GM12878 (cell line): ENCODE data around the gene B9D1. TPM values are rescaled to one million over a fixed set of nuclear protein-coding genes. Genes with fewer than 3 reads are reported as not detected.

Source experiments
- ATAC-seq: fragments of 200-7000 bp; cut with Tn5 transposase; 3 replicates; pipeline ENCODE4 v1.9.1; 2020; ENCODE audit warnings: mild to moderate bottlenecking, moderate library complexity
- BruUV-seq: library from RNA; stranded (reverse); fragments of 400-500 nt; replicated peaks from 2 replicates; lab custom pipeline; 2021; lab: Mats Ljungman, UMichigan
- CTCF ChIA-PET: fragments of 300-600 bp; sonication (Branson Sonifier 250); formaldehyde crosslinking; extraction: SDS; loops from one replicate; lab custom pipeline; 2021; ENCODE audit warnings: inconsistent platforms; lab: Yijun Ruan, JAX
- POLR2A ChIA-PET: fragments of 350-600 bp; formaldehyde crosslinking; extraction: SDS; loops from one replicate; lab custom pipeline; 2021; ENCODE audit warnings: inconsistent platforms; lab: Charles Lee
- RAD21 ChIA-PET: fragments of 300-600 bp; sonication (Branson Sonifier 250); formaldehyde crosslinking; loops from one replicate; lab custom pipeline; 2023; ENCODE audit warnings: antibody characterized with exemption; ENCODE audit not compliant: unreplicated experiment; lab: Charles Lee
- SMC1A ChIA-PET: fragments of 300-600 bp; sonication (Branson Sonifier 250); formaldehyde crosslinking; loops from one replicate; lab custom pipeline; 2023; ENCODE audit not compliant: unreplicated experiment, uncharacterized antibody; lab: Charles Lee
- DNase-seq: peaks from one replicate; pipeline ENCODE4 v3.0.0-alpha.2; 2011; ENCODE audit warnings: low read depth, low spot score
- FAIRE-seq: peaks from 3 replicates; lab custom pipeline; 2011; peaks lifted over from hg19 to GRCh38; lab: Jason Lieb, UNC
- H2AFZ ChIP-seq: 2 replicates; pipeline ENCODE4 v1.6.0; 2011; ENCODE audit warnings: low read depth, low read length, control low read depth; ENCODE audit not compliant: control insufficient read depth
- H3K27ac ChIP-seq: 2 replicates; pipeline ENCODE4 v1.5.1; 2011; ENCODE audit warnings: control low read depth; ENCODE audit not compliant: control insufficient read depth, insufficient read depth
- H3K27me3 ChIP-seq, 2 experiments: replicated peaks in 1 of 2; 2 replicates each; pipeline versions ENCODE4 v1.6.0 to v1.6.1; 2011; ENCODE audit warnings: low read length in 1 of 2; ENCODE audit not compliant: control insufficient read depth in 2 of 2, insufficient read depth in 2 of 2
- H3K36me3 ChIP-seq, 2 experiments: 2 replicates each; pipeline ENCODE4 v1.5.1; 2011; ENCODE audit warnings: low read length in 1 of 2; ENCODE audit not compliant: control insufficient read depth in 2 of 2, insufficient read depth in 2 of 2
- H3K4me1 ChIP-seq: 2 replicates; pipeline ENCODE4 v1.6.1; 2011; ENCODE audit warnings: mild to moderate bottlenecking, low read length, moderate library complexity, mixed read lengths; ENCODE audit not compliant: control insufficient read depth, insufficient read depth
- H3K4me2 ChIP-seq: 2 replicates; pipeline ENCODE4 v1.6.0; 2011; ENCODE audit warnings: control low read depth; ENCODE audit not compliant: control insufficient read depth, insufficient read depth
- H3K4me3 ChIP-seq: fragments of 200-600 bp; sonication (generic); 2 replicates; pipeline ENCODE4 v1.5.1; 2016
- H3K79me2 ChIP-seq: 2 replicates; pipeline ENCODE4 v1.6.0; 2011; ENCODE audit warnings: low read length; ENCODE audit not compliant: control insufficient read depth, insufficient read depth
- H3K9ac ChIP-seq: 2 replicates; pipeline ENCODE4 v1.8.0; 2011; ENCODE audit warnings: low read length, control low read depth, mixed read lengths; ENCODE audit not compliant: control insufficient read depth, insufficient read depth
- H3K9me3 ChIP-seq: replicated peaks from 3 replicates; pipeline ENCODE4 v1.5.1; 2011; ENCODE audit warnings: mild to moderate bottlenecking, low read length; ENCODE audit not compliant: control insufficient read depth, insufficient read depth
- H4K20me1 ChIP-seq: 2 replicates; pipeline ENCODE4 v1.6.0; 2011; ENCODE audit not compliant: control insufficient read depth, insufficient read depth
- DPF2 ChIP-seq: fragments of 450-650 bp; IDR thresholded peaks from 2 replicates; pipeline ENCODE4 v1.6.1; 2017; ENCODE audit warnings: mild to moderate bottlenecking
- FOXM1 ChIP-seq: IDR thresholded peaks from 2 replicates; pipeline ENCODE4 v1.6.1; 2012; ENCODE audit warnings: low read depth, mild to moderate bottlenecking, inconsistent platforms, low read length, moderate library complexity
- HDAC6 ChIP-seq: fragments of 200-600 bp; sonication (generic); IDR thresholded peaks from one replicate; pipeline ENCODE4 v1.8.0; 2017; ENCODE audit warnings: antibody characterized with exemption; ENCODE audit not compliant: unreplicated experiment
- KAT2A ChIP-seq: conservative IDR thresholded peaks from 2 replicates; pipeline ENCODE4 v1.6.1; 2011; ENCODE audit warnings: low read depth, low read length; ENCODE audit not compliant: control insufficient read depth
- MEF2A ChIP-seq: IDR thresholded peaks from 2 replicates; pipeline ENCODE4 v1.6.1; 2011; ENCODE audit warnings: low read depth, mild to moderate bottlenecking, low read length, moderate library complexity; ENCODE audit not compliant: insufficient read depth
- MXI1 ChIP-seq: fragments of 150-350 bp; IDR thresholded peaks from 2 replicates; pipeline ENCODE4 v1.6.1; 2011; ENCODE audit warnings: low read depth, mild to moderate bottlenecking, inconsistent platforms, low read length, improper control_type of control experiment
- MYB ChIP-seq: fragments of 150-350 bp; IDR thresholded peaks from 2 replicates; pipeline ENCODE4 v1.6.1; 2014; ENCODE audit warnings: mild to moderate bottlenecking, low read depth, low read length, borderline replicate concordance
- NR2C1 ChIP-seq: fragments of 450-650 bp; IDR thresholded peaks from 2 replicates; pipeline ENCODE4 v1.6.1; 2017; ENCODE audit warnings: antibody characterized with exemption, mild to moderate bottlenecking, moderate library complexity
- RAD21 ChIP-seq: IDR thresholded peaks from 2 replicates; pipeline ENCODE4 v1.6.1; 2011; ENCODE audit warnings: mild to moderate bottlenecking, low read depth, low read length, moderate library complexity; ENCODE audit not compliant: insufficient read depth
- SREBF1 ChIP-seq: IDR thresholded peaks from 2 replicates; pipeline ENCODE4 v1.6.1; 2012; ENCODE audit warnings: mild to moderate bottlenecking, low read length
- STAT1 ChIP-seq: fragments of 450-650 bp; conservative IDR thresholded peaks from 2 replicates; pipeline ENCODE4 v1.6.1; 2014; ENCODE audit warnings: antibody characterized with exemption, mild to moderate bottlenecking
- SUPT20H ChIP-seq: IDR thresholded peaks from 2 replicates; pipeline ENCODE4 v1.6.1; 2011; ENCODE audit warnings: low read depth, mild to moderate bottlenecking, low read length, moderate library complexity, borderline replicate concordance; ENCODE audit not compliant: control insufficient read depth
- ZNF217 ChIP-seq: fragments of 450-650 bp; IDR thresholded peaks from 2 replicates; pipeline ENCODE4 v1.6.1; 2017; ENCODE audit warnings: antibody characterized with exemption, mild to moderate bottlenecking
- WGBS: methylation state at CpG from one replicate; pipeline ENCODE4 v1.1.6; 2016; ENCODE audit warnings: low lambda C conversion rate; ENCODE audit not compliant: insufficient replicate concordance, insufficient coverage; ENCODE audit errors: missing lambda C conversion rate; 5-methylcytosine and 5-hydroxymethylcytosine counted together
- in situ Hi-C: fragments of 300-500 bp; cut with MboI; formaldehyde crosslinking; loops from 9 replicates; pipeline ENCODE4 v1.14.3; 2018; ENCODE audit warnings: mixed read lengths
- intact Hi-C: fragments of 100-400 bp; cut with micrococcal nuclease; formaldehyde crosslinking; loops from one replicate; pipeline ENCODE4 v1.14.2; 2022; ENCODE audit not compliant: unreplicated experiment
- polyA plus RNA-seq, 11 experiments: library from polyadenylated mRNA; depleted of rRNA in 4 of 11; unstranded in 6 of 11; stranded (reverse) in 5 of 11; fragments of >200 nt; fragmentation: Nextera tagmentation in 4 of 11; fragmentation: Illumina TruSeq in 1 of 11; extraction: Ambion mirVana in 4 of 11; extraction: Trizol in 1 of 11; gene quantifications; 1 replicate in 1 of 11; 2 replicates in 10 of 11; pipeline versions ENCODE4 v1.2.1 to v1.2.3, GENCODE V29; 2011 to 2016; ENCODE audit warnings: inconsistent platforms in 2 of 11, missing spikeins in 2 of 11, low read depth in 1 of 11
- total RNA-seq, 4 experiments: library from RNA; depleted of rRNA in 3 of 4; stranded (reverse); fragments of >200 nt in 3 of 4; fragmentation: Illumina TruSeq in 1 of 4; extraction: Trizol in 1 of 4; gene quantifications; 2 replicates each; pipeline versions ENCODE4 v1.2.1 to v1.2.3, GENCODE V29; 2013 to 2021
- TF ChIP-seq, protein P1 (sequence below): IDR thresholded peaks from 2 replicates; pipeline ENCODE4 v1.6.1; 2012; ENCODE audit warnings: low read depth, low read length, improper control_type of control experiment
- TF ChIP-seq, protein P2 (sequence below): fragments of 450-650 bp; IDR thresholded peaks from 2 replicates; pipeline ENCODE4 v1.6.1; 2017; ENCODE audit warnings: low read depth, mild to moderate bottlenecking, moderate library complexity

Gene B9D1
- total and polyA plus RNA-seq, 10 of the 15 experiments (the other 5 are each of a cell fraction or from before 2014, with no cell fraction given) = 5.9 to 18.3 (median 9.8) TPM

- no peak for TF ChIP-seq RAD21
- no peak for TF ChIP-seq FOXM1
- TF ChIP-seq HDAC6 = no peak
- TF ChIP-seq, protein P1, sequence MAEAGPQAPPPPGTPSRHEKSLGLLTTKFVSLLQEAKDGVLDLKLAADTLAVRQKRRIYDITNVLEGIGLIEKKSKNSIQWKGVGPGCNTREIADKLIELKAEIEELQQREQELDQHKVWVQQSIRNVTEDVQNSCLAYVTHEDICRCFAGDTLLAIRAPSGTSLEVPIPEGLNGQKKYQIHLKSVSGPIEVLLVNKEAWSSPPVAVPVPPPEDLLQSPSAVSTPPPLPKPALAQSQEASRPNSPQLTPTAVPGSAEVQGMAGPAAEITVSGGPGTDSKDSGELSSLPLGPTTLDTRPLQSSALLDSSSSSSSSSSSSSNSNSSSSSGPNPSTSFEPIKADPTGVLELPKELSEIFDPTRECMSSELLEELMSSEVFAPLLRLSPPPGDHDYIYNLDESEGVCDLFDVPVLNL = no peak
These were observed 2.7 kb downstream of the B9D1 start (continued) for GRCh38 chr17:19359856-19360255.

DNA sequence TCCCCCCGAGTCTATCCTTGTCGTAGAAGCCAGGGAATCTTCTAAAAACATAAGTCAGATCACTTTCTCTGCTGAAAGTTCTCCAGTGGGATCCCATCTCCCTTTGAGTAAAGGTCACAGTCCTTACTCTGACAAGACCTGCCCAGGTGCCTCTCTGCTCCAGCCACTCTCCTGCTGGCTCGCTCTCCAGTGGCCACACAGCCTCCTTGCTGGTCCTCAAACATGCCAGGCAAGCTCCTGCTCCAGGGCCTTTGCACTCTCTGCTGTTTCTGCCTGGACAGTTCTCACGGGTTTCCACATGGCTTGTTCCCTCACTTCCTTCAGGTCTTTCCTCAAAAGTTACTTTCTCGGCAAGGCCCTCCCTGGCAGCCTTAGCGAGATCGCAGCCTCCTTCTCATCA, 3.4 kb downstream of the B9D1 start:
- intact Hi-C loops = no loop called here
- H3K4me2 ChIP-seq = no peak overlapping the region
- 58% methylated on average over 7 of the region's 7 CpGs for WGBS

More for the DNA sequence above, 3.4 kb downstream of the B9D1 start:
- FAIRE-seq (no peak), ATAC-seq (no peak), DNase-seq (no peak)
- RAD21 ChIA-PET = no interaction called here
- no peaks in the 10 kb centered on the region for H4K20me1 ChIP-seq
- no TSS peak for BruUV-seq
- H3K27ac ChIP-seq = no peak overlapping the region
- no peaks in the 10 kb centered on the region for H3K36me3 ChIP-seq
- CTCF ChIA-PET = interaction anchor here (0.6 to 1.5 kb wide), 2 partner anchors 10 to 19 kb away, joined by 4 to 5 read pairs; partner anchors contain the start of gene MAPK7
- H3K9me3 ChIP-seq = no peaks in the 10 kb centered on the region
- TF ChIP-seq ZNF217 (no peak), SREBF1 (no peak), MEF2A (no peak), MXI1 (no peak), SUPT20H (no peak), STAT1 (no peak), KAT2A (no peak), MYB (no peak), DPF2 (no peak), NR2C1 (no peak)
- TF ChIP-seq, protein P2, sequence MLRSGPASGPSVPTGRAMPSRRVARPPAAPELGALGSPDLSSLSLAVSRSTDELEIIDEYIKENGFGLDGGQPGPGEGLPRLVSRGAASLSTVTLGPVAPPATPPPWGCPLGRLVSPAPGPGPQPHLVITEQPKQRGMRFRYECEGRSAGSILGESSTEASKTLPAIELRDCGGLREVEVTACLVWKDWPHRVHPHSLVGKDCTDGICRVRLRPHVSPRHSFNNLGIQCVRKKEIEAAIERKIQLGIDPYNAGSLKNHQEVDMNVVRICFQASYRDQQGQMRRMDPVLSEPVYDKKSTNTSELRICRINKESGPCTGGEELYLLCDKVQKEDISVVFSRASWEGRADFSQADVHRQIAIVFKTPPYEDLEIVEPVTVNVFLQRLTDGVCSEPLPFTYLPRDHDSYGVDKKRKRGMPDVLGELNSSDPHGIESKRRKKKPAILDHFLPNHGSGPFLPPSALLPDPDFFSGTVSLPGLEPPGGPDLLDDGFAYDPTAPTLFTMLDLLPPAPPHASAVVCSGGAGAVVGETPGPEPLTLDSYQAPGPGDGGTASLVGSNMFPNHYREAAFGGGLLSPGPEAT = no peak
- no peak overlapping the region for H3K4me3 ChIP-seq
- no peak overlapping the region for H3K9ac ChIP-seq
- H2AFZ ChIP-seq = no peak overlapping the region
- H3K27me3 ChIP-seq = no peaks in the 10 kb centered on the region; a peak in 2 of 4 replicates
- SMC1A ChIA-PET = no interaction called here
- in situ Hi-C loops = no loop called here
- POLR2A ChIA-PET = no interaction called here
- peaks cover 7% of the 10 kb centered on the region for H3K4me1 ChIP-seq
- no peaks in the 10 kb centered on the region for H3K79me2 ChIP-seq
